CD4-positive, alpha-beta T cell treated with Interferon alpha-2 for 1 hour (primary cell): ENCODE measurements around the gene DCLK3.
A peak's percentile ranks its signal among the peaks of the same experiment; 100 is the strongest.

Source experiments
- DNase-seq, 2 donors: peaks; one replicate each; pipeline ENCODE4 v3.0.0-alpha.2; 2020 to 2022

DCLK3 gene

DNA sequence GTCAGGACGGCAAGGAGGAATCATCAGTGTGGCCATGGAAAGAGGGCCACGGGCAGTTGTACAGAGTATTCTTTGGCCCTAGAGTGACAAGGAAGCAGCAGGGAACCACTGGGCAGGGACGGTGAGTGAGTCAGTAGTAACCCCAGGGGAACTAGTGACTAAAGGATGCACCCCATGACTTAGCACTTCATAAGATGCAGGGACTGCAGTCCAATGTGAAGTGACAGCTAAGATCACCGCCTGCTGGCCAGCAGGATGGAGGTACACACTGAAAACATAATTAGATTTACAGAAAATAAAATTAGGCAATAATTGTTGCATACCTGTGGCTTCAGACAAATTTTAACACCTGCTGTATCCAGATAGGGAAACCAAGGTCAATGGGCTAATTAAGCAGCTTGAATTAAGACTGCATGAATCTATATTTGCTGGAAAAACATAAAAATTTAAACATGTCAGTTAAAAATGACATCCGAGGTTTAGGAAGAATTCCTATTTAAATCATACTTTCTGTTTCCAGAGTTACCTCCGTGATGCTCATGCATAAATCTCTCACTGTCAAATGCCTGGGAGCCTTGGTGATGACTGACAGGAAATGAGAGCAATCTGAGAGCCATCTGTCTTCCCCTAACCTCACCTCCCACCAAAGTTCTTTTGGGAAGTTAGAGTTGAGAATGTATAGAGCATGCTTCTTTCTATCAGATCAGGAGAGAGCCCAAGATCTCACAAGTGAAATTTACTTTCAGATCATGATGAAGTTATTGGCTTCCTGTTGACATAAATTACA lies 56.5 kb downstream of the DCLK3 start:
- DNase-seq, result peak in 1 of 2 donors; percentile 32

DNA sequence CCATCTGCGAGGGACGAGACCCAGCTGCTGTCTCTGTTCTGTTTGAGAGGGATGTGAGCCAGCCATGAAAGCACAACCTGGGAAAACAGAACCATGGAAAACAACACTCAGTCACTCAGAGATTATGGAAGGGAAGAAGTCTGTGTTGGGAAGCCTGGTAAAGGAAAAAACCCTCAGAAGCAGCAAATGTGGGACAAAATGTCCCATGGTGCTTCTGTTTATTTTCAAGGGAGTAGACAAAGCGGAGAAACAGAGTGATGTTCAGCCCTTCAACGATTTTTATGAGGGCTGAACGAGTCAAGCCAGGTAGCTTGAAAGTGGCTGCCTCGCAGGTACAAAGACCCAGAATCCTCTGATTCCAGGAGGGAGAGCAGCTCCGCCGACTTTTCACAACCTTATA lies 59.3 kb downstream of the DCLK3 start:
- no peak for DNase-seq

DNA sequence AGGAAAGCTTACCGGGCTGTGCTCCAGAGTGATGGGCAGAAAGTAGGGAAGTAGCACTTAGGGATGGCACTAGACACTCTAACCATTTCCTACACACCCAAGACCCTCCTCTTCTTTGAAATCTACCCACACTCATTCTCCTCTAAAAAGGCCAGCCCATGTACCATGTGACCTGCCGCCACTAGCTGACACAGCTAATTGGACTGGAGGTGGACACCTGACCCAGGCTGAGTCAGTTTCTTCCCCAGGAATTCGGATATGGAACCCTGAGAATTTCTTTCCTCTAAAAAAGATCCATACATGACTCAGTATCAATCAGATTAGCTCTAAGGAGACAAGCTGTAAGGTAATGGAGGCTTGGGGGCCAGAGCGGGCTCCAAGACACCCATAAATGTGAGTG lies 60.1 kb downstream of the DCLK3 start:
- DNase-seq, result no peak

DNA sequence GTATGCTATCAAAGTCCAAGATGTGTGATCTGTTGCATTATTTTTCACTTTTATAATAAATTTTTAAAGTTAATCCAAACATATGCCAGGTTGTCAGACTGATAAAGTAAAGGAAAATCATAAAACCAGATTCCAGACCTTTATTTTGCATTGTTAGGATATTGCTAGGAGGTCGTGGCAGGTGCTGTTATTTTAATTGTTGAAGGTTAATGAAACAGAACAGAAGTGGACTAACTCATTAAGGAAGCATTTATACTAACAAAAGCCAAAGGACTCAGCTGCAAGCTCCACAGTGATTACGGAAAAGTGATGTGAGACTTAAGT lies 63.1 kb downstream of the DCLK3 start:
- DNase-seq, result no peak

DNA sequence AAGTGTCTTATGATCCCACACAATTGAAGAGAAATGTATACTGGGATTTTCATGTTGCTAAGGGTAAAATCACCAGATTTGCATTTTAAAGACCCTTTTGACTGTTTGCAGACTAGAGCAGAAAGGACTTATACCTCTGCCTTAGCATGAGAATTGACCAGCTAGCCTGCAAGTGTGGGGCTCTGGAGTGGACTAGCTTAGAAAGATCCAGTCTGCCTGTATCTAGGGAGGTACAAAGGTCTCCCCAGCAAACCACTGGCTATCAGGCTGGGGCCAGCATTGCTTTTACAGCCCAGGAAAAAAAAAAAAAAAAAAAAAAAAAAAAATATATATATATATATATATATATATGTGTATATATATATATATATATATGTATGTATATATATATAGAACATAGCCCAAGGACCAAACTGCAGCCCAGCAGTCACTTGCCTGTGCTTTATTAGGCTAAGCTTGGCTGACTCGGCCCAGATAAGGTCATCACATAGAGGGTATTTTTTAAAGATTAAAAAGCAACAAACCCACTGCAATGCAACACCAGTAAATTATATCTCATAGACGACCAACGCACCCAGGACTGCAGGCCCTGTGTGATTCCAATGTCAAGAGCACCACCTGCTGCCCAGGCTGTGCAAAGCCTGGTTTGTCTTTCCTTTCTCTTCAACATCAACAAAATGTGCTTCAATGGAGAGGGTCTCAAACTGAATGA lies 63.7 kb downstream of the DCLK3 start:
- peak; percentile 10 to 30 for DNase-seq

DNA sequence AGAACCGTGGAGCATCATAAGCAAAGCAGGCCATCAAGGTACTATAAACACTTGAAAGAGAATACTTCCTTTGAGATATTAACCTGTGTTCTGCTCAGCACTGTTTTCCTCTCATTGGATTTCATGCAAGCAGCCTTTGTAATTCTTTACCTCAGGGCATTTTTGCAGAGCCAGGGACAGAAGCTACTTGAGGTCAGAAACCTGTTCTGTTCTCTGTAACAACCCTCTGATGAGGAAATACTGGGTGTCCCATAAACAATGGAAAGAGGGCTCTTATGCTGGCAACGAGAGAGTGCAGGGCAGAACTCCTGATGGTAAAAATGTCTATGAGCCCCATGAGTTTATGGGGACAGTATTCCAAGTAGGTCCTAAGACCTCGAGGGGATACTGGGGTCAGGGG lies 66.0 kb downstream of the DCLK3 start:
- no peak for DNase-seq

DNA sequence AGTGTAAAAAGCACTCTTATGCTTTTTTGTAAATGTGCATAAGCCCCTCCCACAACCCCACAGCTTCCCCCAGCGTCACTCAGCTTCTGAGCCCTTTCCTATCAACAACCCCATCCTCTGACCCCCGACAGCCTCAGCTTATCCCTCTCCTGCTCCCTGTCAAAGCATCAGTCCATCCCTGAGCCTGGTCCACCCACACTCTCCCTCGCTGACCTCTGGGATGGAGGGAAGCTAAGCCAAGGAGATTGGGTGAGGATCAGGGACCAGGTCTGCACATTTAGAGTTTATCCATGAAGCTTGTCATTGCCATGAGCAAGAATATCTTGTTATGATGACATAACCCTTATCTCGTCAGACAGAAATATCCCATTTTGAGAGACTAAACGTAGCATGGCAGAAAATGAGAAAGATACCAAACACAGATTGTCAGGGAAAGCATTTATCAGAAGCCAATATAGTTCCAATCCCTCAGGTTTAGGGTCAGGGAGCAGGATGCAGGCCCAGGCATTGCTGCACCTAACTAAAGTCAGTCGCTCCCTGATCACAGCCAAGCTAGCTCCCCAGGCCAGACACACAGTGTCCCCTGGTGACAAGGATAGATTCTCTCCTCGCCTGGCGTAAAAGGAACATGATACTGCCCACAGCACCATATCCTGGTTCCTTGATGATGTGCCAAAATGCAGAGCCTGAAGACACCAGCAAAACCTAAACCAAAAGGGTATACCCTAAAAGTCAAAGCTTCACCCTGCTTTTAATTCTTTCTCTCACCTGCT lies 66.9 kb downstream of the DCLK3 start:
- no peak for DNase-seq

DNA sequence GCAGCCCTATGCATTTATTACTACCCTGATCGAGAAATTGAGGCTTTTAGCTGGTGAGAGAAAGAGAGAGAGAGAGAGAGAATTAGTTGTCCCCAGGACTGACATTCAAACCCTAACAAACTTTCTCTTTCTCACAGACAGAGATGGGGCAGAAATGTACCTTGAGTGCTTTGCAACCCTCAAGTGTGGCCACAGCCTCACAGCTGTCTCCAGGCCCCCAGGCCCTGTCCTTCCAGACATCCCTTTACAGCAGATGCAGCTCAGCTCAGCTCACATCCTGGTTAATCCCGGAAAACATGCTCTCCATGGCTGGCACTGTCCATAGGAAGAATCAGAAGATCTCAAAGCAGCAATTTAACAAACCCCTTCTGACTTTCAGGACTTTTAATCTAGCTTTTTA lies 67.6 kb downstream of the DCLK3 start:
- DNase-seq, result no peak

DNA sequence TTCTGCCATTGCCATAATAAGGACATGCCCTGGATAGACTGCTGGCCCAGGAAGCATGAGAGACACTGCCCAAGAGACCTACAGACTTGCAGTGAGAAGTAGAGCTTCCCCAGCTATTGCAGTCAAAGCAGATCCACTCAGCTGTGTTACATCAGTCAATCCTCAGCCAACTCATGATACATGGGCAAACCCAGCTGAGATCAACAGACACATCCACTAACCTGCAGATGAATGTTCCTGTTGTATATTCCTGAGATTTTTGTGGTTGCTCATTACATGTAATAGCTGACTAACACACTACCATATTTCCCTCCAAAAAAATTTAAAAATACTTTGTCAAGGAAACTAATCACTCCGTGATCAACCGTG lies 68.6 kb downstream of the DCLK3 start:
- no peak for DNase-seq

DNA sequence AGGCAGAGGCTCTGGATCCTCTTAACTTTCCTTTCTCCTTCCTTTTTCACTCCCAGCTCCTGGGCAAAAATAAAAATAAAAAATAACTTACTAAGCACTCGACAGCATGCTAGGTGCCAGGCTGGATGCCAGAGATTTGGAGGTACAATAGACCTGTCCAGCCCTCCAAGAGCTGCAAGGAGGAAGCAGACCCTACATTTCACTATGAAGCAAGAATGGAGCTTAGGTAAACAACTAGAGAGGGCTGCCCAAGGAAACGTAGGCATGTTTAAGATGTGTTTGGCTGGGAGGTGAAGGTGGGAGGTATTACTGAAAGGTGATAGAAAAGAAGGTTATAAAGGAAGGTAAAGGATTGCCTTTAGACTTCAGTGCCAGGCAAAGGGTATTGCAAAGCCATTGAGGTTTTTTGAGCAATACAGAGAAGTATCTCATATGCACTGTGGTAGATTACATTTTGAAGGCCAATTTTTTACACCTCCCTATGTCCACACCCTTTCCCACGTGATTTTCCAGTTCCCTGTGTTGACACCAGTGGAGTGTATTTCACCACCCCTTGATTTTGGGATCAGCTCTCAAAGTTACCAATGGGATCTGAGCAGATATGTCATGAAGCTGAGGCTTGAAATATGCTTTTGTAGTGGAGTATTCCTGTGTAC lies 69.1 kb downstream of the DCLK3 start:
- no peak for DNase-seq

DNA sequence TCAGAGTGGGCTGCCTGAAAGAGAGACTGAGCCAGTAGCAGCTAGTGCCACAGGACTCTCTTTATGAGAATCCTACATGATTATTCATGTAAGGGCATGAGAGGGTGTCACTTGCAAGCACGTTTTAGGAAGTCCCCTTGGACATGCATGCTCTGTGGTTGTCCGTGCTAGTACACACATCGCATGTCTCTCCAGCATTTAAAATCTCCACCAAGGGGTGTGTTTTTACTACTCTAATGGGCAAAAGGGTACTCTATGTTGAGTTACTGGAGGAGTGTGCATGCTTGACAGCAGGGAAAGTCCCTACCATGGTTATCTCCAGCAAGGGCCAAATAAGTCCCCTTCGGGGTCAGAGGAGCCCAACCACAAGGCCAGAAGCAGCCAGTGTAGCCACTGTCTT lies 70.7 kb downstream of the DCLK3 start:
- no peak for DNase-seq

DNA sequence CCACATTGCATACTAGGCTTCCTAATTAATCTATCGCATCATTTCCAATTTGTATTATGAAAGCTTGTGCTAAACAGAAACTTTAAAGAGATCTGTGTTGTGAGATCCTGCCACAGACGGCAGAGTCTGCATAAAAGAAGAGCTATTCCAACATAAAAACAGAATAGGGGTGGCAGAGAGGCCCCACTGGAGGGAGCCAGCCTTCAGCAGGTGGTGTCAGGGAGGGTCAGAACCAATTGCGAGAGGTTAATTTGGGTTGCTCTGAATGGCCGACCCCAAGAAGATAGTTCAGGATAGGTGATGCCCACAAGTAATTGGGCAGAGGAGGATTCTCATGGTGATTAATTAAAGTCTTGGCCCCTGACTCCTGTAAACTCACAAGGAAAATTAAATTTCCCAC lies 74.8 kb downstream of the DCLK3 start:
- no peak for DNase-seq

DNA sequence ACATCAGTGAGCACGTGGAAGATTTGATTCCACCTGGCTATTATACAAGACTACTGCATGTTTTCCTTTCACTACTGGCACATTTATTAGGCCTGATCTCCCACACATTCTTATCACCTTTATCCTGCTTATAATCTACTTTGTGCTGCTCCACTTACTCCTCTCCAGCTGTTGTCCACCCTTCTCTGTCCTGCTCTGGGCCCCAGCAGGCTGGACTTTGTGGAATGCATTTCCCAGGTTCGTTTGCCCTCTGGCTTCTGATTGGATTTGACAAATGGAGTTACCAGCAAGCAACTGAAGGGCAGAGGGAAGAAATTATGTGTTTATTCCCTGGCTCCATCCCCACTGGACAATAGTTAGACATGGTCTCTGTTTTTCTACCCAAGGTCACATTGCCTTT lies 75.5 kb downstream of the DCLK3 start:
- no peak for DNase-seq

DNA sequence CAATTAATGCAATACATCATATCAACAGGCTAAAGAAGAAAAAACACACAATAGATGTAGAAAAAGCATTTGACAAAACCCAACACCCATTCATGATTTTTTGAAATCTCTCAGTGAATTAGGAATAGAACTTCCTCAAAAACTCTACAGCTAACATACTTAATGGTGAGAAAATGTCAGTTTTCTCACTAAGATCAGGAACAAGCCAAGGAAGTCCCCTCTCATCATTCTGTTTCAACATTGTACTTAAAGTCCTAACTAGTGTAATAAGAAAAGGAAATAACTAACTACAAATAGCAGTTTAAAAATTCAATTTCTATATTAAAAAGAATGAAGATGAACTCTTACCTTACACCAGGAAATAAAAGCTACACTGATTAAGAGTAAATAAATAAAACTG lies 77.8 kb downstream of the DCLK3 start:
- DNase-seq, result no peak

DNA sequence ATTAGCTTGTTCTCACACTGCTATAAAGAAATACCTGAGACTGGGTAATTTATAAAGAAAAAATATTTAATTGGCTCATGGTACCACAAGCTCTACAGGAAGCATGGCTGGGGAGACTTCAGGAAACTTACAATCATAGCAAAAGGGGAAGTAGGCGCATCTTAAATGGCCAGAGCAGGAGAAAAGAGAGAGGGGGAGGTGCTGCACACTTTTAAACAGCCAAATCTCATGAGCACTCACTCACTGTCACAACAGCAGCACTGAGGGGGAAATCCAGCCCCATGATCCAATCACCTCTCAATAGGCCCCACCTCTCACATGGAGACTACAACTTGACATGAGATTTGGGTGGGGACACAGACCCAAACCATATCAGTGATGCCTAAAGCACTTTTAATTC lies 82.5 kb downstream of the DCLK3 start:
- DNase-seq, result no peak

DNA sequence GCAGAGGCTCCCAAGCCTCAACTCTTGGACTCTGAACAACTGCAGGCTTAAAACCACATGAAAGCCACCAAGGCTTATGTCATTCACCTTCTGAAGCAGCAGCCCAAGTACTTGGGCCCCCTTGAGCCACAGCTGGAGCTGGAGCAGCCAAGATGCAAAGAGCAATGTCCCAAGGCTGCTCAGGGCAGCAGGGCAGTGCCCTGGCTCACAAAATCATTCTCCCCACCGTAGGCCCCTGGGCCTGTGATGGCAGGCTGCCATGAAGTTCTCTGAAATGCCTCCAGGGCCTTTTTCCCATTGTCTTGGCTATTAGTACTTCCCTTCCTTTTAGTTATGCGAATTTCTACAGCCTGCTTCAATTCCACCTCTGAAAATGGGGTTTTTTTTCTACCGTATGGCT lies 83.4 kb downstream of the DCLK3 start:
- DNase-seq, result no peak

DNA sequence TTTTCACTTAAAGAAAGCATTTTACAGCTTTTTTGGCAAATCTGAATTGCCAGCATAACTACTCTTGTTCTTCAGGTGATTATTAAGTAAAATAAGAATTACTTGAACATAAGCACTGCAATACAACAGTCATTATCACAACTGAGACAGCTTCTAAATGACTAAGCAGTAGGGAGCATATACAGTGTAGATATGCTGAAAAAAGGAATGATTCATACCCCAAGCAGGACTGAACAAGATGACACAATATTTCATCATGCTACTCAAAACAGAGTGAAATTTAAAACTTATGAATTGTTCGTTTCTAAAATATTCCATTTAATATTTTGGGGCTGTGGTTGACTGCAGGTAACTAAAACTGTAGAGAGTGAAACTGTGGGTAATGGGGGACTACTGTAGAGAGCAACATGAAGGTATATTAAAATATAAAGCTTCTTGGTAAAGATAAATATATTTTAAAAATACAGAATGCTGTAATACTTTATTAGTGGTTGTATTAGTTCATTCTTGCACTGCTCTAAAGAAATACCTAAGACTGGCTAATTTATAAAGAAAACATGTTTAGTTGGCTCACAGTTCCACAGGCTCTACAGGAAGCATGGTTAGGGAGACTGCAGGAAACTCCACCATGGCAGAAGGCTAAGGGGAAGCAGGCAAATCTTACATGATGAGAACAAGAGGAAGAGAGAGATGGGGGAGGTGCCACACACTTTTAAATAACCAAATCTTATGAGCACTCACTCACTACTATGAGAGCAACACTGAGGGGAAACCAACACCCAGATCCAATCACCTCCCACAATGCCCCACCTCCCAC lies 84.8 kb downstream of the DCLK3 start:
- DNase-seq, result no peak

DNA sequence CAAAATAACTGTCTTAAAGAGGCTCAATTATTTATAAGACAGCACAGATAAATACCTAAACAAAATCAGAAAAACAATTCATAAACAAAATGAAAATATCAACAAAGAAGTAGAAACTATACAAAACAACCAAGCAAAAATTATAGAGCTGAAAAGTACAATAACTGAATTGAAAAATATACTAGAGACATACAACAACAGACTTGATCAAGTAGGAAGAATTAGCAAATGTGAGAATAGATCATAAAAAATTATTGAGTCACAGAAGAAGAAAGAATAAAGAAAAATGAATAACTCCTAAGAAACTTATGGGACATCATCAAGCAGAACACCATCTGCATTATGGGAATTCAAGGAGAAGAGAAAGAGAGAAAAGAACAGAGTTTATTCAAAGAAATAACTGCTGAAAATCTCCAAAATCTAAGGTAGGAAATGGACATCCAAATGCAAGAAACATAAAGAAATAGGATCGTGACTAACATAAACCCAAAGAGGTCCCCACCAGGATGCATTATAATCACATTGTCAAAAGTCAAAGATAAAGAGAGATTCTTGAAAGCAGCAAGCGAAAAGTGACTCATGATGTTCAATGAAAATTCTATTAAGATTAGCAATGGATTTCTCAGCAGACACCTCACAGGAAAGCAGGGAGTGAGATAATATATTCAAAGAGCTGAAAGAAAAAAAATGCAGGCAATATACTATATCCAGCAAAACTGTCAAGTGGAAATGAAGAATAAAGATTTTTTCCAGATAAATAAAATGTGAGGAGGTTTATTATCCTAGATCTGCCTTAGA lies 85.9 kb downstream of the DCLK3 start:
- no peak for DNase-seq

DNA sequence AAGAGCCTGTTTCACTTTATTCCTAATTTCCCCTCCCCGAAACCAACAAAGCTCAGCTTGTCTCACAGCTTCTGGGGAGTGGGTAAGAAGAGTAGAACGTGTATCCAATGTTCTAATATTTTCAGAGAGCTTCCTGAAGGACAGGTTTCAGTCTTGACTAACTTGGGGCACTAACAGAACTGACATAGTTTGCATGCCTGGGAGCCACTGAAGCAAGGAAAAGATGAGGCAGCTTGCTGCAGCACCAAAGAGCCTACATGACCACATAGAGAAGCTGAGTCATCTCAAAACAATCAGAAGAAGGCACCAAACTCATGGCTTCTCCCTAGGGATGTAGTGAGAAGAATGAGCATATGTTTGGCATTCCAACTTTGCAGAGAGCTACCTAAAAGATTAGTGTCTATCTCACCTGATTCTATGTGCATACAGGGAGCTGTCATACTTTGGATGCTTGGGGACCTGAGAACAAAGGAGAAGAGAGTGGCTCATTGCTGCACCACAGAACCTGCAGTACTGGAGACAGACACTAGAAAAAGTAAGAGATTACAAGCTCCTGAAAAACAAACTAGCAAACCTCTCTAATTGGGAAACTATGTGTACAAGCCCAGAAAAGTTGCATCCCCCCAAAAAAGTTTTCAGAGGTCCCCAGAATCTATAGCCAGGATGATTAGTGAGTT lies 86.9 kb downstream of the DCLK3 start:
- DNase-seq, result no peak

DNA sequence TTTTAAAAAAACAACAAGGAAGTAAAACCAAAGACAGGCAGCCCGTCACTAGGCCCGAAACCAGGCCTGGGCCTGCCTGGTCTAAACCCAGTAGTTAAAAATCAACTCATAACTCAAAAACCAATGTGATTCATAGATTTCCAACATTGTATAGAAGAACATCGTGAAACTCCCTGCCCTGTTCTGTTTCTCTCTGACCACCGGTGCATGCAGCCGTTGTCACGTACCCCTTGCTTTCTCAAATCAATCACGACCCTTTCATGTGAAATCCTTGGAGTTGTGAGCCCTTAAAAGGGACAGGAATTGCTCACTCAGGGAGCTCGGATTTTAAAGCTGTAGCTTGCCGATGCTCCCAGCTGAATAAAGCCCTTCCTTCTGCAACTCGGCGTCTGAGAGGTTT lies 89.5 kb downstream of the DCLK3 start:
- DNase-seq, result no peak

DNA sequence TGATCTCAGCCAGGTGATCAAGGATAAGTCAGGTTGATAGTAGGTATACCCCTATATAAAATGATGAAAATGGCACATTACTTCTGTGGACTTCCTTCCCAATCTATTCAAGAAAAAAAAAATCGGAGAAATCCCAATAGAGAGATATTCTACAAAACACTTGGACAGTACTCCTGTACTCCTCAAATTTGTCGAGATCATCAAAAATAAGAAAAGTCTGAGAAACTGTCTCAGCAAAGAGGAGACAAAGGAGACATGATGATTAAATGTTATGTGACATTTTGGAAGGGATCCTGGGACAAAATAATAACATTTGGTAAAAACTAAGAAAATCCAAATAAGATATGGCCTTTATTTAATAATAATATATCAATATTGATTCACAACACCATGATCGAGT lies 94.6 kb downstream of the DCLK3 start:
- DNase-seq, result no peak
